Posterior vena cava (tissue), 2 donors: ENCODE results near the gene SFRP5. TPM values are rescaled to one million over a fixed set of nuclear protein-coding genes. Genes with fewer than 3 reads are reported as not detected.

Experiments used
- DNase-seq: peaks from one replicate; pipeline ENCODE4 v3.0.0-alpha.2; 2020; ENCODE audit warnings: low spot score
- intact Hi-C, 2 donors: fragments of 100-400 bp; cut with DNase I; formaldehyde crosslinking; loops; one replicate each; pipeline versions ENCODE4 v1.14.1 to v1.14.2; 2022 to 2023
- long read RNA-seq, 2 donors: library from polyadenylated mRNA; unstranded; transcript quantifications; one replicate each; pipeline ENCODE4 v2.0.0, GENCODE V29; 2020 to 2021
- total RNA-seq, 2 donors: library from RNA; stranded (reverse); fragmentation: NEBNext Ultra II Directional; extraction: Animal tissue kit (Norgen Biotek cat#: 25700); gene quantifications; one replicate each; pipeline ENCODE4 v1.2.1, GENCODE V29; 2021
- donor health status: DM: yes; HTN: yes; CAD: no.
- donor health status: DM: yes; HTN: yes; CAD: no.

Gene SFRP5, protein sequence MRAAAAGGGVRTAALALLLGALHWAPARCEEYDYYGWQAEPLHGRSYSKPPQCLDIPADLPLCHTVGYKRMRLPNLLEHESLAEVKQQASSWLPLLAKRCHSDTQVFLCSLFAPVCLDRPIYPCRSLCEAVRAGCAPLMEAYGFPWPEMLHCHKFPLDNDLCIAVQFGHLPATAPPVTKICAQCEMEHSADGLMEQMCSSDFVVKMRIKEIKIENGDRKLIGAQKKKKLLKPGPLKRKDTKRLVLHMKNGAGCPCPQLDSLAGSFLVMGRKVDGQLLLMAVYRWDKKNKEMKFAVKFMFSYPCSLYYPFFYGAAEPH
- under 1 TPM; 0.38 to 0.56 TPM for total RNA-seq
- long read RNA-seq, donor 1, result 0 reads
- long read RNA-seq, donor 2, partial matches to known transcripts, result 0 of 1 reads
- long read RNA-seq, donor 2, other reads (novel, unspliced or antisense), result 0 of 1 reads

DNA sequence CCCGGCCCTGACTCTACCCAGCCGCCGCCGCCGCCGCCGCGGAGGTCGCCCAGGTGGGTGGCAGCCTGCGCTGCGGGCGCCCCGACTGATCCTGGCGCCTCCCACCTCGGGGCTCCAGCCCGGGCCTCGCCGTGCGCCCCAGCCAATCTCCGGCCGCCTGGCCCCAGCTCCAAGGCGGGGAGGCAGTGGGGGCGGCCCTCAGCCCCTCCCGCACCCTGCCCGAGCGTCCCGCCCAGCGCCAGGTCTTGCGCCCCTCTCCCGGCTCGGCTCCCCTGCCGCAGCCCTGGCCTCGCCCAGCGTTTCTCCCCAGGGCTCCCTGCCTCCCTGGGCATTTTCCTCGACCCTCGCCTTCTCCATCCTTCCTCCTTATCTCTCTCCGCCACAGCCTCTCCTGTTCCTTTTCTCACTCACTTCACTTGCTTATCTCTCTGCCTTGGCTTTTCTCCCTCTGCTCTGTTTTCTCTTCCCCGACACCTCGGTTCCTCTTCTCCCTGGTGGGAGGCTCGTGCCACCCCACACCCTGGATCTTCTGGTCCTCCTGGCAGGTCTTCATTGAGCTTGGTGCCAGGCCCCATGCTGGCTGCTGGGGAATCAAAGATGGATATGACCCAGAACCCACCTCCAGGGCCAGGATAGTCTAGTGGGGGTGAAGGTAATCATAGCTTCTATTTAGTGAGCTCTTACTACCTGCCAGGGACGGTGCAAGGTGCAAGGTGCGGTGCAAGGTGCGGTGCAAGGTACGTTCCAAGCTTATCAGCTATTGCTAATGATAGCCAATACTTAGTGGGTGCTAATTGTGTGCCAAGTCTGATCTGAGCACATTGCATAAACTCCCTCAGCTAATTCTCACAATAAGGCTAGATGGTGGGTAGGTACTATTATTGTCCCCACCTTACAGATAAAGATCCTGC, at the start of gene SFRP5:
Gene SFRP5 (minus strand): TSS at position 87 of the 911 bp plus-strand sequence. CDS start 166 bp downstream, outside the sequence.
- intact Hi-C loops, result no loop called here
- no peak for DNase-seq

- intact Hi-C loops, result no loop called here
- DNase-seq, result no peak
Measured at GRCh38 chr10:97820096-97820704, 48.4 kb upstream of the SFRP5 start.

GRCh38 chr10:97818572-97818971, 46.8 kb upstream of the SFRP5 start:
- intact Hi-C loops, result no loop called here
- no peak for DNase-seq

DNA sequence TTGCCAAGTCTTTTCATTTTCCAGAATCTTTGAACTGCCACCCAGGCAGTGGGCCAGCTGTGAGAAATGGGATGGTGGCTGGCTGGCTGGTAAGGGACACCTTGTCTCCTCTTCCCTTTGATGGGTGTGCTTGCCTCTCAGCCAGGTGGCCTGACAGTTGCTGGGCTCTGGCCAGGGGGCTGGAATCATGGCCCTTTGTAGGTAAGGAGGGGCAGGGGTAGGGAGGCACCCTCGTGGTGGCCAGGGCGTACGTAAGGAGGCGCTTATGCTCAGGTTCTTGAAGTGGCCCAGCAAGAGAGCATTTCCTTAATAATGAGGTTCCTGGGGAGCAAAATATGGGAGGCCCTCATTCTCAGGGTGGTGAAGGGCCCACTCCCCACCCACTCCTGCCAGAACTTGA, 44.8 kb upstream of the SFRP5 start:
- DNase-seq, result no peak
- intact Hi-C loops, result no loop called here

DNA sequence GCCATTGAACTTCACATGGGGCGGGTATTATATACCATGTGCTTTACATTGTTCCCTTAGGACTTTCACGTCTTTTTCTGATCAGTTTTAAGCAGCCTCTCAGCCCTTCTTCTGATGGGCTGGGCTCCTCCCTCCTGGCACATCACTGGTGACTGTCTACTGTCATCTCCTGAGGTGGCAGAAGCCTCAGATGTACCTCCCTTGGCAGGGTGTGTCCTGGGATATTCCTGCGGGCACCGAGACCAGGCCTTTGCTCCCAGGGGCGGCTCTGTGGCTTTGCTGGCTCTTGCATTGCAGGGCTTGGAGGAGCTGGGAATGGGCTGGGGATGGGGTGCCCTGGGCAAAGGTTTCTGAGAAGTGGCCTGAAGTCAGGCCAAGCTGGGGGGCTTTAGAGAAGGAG, 43.2 kb upstream of the SFRP5 start:
- intact Hi-C loops, result no loop called here
- DNase-seq, result no peak

DNA sequence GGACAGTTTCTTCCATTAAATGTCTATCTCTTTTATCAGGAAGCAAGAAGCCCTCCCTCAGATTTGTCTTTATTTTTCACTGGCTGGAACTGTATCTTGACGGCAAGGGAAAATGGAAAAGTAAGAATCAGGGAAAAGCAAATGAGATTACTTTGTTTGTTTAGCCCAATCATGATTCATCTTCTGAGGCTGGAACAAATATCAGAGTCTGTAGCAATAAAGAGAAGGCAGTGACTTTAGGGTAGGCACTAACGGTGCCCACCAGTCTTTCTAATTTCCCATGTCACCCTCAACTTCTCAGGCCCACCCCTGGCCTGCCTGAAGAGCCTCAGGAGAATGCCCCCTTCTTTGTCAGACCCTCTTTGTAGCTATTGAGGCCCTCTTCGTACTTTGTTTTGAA, 41.5 kb upstream of the SFRP5 start:
- DNase-seq, result no peak
- intact Hi-C loops, result no loop called here

DNA sequence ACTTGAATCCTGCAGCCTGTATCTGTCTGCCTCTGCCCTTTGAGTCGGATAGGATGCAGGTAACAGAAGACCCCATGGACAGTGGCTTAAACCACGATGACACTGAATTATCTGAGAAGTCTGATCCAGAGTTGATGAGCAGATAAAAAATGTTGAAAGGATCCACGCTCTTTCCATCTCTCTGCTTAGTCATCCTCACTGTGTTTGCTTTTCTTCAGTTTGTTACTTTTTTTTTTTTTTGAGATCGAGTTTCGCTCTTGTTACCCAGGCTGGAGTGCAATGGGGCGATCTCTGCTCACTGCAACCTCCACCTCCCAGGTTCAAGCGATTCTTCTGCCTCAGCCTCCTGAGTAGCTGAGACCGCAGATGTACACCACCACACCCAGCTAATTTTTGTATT, 40.9 kb upstream of the SFRP5 start:
- intact Hi-C loops, result no loop called here
- no peak for DNase-seq

GRCh38 chr10:97811958-97812357, 40.2 kb upstream of the SFRP5 start:
- intact Hi-C loops, result no loop called here
- DNase-seq, result no peak

DNA sequence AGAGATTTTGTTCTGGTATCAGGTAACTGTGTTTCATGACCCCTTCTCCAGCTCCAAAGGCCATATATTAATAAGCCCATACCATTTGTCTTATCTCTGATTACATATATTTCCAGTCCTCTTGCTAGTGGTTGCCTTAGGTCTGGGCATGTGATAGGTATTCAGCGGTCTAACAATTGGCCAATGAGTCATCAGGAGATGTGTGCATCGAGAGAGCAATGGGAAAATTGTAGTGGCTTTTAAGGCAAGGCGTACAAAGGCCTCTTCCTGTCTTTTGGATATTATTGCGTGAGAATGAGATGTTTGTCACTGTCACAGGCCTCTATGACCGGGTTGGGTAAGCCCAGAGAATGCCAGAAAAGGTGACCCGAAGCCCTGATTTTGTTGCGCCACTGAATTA, 38.6 kb upstream of the SFRP5 start:
- DNase-seq, result no peak
- intact Hi-C loops, result no loop called here

- peak; percentile 47 for DNase-seq
- intact Hi-C loops, result no loop called here
Measured at GRCh38 chr10:97805949-97806348, 34.1 kb upstream of the SFRP5 start.

DNA sequence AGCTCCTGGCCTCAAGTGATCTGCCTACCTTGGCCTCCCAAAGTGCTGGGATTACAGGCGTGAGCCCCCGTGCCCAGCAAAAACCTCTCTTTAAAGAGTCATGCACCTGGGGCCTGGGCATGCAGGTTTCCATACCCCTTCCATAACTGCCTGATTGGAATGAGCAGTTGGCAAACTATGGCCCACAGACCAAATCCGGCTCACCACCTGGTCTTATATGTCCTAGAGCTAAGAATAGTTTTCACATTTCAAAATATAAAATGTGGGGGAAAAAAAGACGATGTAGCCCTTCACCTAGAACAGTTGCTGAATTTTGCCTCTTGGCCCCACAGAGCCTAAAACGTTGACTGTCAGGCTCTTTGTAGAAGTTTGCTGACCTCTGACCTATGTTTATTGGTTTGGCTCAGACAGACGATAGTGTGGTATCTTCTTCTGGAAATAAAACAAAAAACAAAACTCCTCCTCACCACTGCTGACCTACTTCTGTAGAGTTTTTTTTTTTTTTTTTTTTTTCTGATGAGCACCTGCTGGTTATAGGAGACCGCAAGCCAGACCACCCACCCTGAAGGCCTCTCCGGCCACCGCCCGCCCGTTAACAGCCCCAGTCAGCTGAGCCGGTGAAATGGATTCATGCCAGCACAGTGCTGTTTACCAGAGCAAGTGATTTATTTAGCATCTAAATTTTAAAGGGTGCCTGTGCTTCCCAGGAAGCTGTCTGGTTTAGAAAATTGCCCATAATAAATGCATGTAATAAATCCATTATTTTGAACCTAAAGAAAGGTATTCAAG, 33.5 kb upstream of the SFRP5 start:
- intact Hi-C loops, result no loop called here
- peak; percentile 43 for DNase-seq

GRCh38 chr10:97801422-97801821, 29.6 kb upstream of the SFRP5 start:
- intact Hi-C loops, result no loop called here
- DNase-seq, result no peak

DNA sequence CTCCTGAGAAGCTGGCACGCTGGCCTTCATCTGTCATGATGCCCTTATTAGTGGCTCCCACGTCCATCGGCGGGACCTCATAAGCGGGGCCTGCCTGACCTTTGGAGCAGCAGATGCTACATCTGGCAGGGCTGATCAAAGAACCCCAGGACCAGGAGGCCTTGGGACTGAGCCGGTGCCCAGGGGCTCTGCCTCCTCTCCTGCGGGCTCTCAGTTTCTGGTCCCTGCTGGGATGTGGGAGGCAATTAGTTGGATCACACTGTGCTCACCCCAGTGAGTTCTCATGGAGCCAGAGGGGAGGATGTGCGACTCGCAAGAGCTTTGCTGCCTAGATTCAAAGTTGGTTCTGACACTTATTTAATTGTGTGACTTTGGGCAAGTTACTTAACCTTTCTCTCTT, 28.7 kb upstream of the SFRP5 start:
- intact Hi-C loops, result no loop called here
- no peak for DNase-seq

GRCh38 chr10:97798958-97799610, 27.3 kb upstream of the SFRP5 start:
- no peak for DNase-seq
- intact Hi-C loops, result loop anchor here in 1 of 2 donors (10.0 kb wide), 1 partner anchor 66 kb away; no protein-coding TSS in a partner anchor

GRCh38 chr10:97796651-97797050, 24.9 kb upstream of the SFRP5 start:
- intact Hi-C loops, result loop anchor here in 1 of 2 donors (10.0 kb wide), 1 partner anchor 68 kb away; no protein-coding TSS in a partner anchor

GRCh38 chr10:97795886-97796285, 24.1 kb upstream of the SFRP5 start:
- intact Hi-C loops, result loop anchor here in 1 of 2 donors (10.0 kb wide), 1 partner anchor 69 kb away; no protein-coding TSS in a partner anchor

More at GRCh38 chr10:97796651-97797050, 24.9 kb upstream of the SFRP5 start:
- DNase-seq, result peak; percentile 3

DNA sequence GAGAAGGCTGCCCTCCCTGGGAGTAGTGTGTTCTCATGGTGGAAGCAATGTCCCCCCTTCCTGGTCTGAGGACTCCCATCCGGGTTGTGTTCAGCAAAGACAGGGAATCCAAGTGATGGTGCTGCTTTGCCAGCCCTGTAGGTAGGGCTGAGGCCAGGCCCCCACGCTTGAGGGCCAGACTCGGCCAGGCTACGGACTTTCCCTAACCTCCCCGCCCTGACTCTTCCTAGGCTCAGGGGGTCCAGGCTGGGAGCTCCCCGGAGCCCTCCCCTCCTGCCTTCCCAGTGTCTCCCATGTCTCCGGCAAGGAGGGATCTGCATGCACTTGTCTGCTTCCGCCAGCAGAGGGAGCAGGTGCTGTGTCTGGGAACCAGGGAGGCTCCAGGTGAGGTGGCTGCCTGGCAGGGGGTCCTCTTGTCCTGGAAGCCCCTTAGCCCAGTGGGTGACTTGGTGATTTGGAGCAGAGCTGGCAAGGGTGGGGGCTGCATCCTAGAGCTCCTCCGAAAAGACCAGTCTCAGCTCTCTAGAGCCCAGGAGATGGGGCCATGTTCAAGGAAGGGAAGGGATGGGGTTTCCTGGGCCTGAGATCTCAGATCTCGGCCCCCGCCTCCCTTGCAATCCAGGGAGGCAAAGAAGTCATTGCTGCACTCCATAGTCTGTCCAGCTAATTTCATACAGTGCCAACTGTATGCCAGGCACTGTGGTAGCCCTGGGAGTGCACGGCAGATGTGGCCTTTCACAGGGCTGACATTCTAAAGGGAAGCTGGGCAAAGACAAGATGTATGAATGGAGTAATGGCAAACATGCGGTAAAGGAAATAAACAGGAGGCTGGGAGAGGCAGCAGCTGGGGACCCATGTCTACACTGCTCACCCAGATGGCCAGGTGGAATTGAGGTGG, 20.3 kb upstream of the SFRP5 start:
- no peak for DNase-seq

More at GRCh38 chr10:97795886-97796285, 24.1 kb upstream of the SFRP5 start:
- peak; percentile 10 for DNase-seq

More for the DNA sequence above, 20.3 kb upstream of the SFRP5 start:
- intact Hi-C loops, result loop anchor here (5.0 to 10.0 kb wide), 2 partner anchors 73 to 75 kb away; no protein-coding TSS in a partner anchor
